K562 (cell line): ENCODE results near the gene FSTL3.

Experiments
- EP300 ChIP-seq: IDR thresholded peaks from 2 replicates; pipeline ENCODE4 v1.6.1; 2012; ENCODE audit warnings: low read length, improper control_type of control experiment
- HNRNPLL ChIP-seq: fragments of 200-400 bp; formaldehyde crosslinking; IDR thresholded peaks from 2 replicates; pipeline ENCODE4 v1.6.1; 2017; ENCODE audit warnings: low read length, low read depth, mild to moderate bottlenecking; ENCODE audit not compliant: poor library complexity, severe bottlenecking
- HOXB6 ChIP-seq: fragments of 250-450 bp; sonication (Bioruptor Pico); IDR thresholded peaks from 2 replicates; pipeline ENCODE4 v1.5.1; 2022; ENCODE audit warnings: mild to moderate bottlenecking, borderline replicate concordance
- KLF13 ChIP-seq: fragments of 450-650 bp; IDR thresholded peaks from 2 replicates; pipeline ENCODE4 v1.6.1; 2016; ENCODE audit warnings: missing genetic modification characterization, low read depth, mild to moderate bottlenecking, missing compliant biosample characterization, moderate library complexity, borderline replicate concordance
- MXI1 ChIP-seq: IDR thresholded peaks from 2 replicates; pipeline ENCODE4 v1.6.1; 2011; ENCODE audit warnings: low read depth, mild to moderate bottlenecking, improper control_type of control experiment, low read length
- NRF1 ChIP-seq, 2 experiments: fragments of 450-650 bp; IDR thresholded peaks in 1 of 2; conservative IDR thresholded peaks in 1 of 2; 2 replicates each; pipeline ENCODE4 v1.6.1; 2014; ENCODE audit warnings: mild to moderate bottlenecking in 2 of 2
- PCBP1 ChIP-seq: fragments of 200-400 bp; formaldehyde crosslinking; IDR thresholded peaks from 2 replicates; pipeline ENCODE4 v1.6.1; 2018; ENCODE audit warnings: mild to moderate bottlenecking, low read depth, low read length; ENCODE audit not compliant: poor library complexity, severe bottlenecking
- RNF2 ChIP-seq: sonication (generic); IDR thresholded peaks from 2 replicates; pipeline ENCODE4 v1.6.1; 2016
- TF ChIP-seq, protein P1 (sequence below), 3 experiments: IDR thresholded peaks in 2 of 3; conservative IDR thresholded peaks in 1 of 3; 2 replicates each; pipeline ENCODE4 v1.5.1; 2011 to 2012; ENCODE audit warnings: low read length in 3 of 3, mild to moderate bottlenecking in 3 of 3, control low read depth in 2 of 3, improper control_type of control experiment in 1 of 3, inconsistent platforms in 1 of 3, low read depth in 1 of 3, mixed read lengths in 1 of 3, moderate library complexity in 1 of 3; ENCODE audit not compliant: insufficient read depth in 2 of 3

DNA sequence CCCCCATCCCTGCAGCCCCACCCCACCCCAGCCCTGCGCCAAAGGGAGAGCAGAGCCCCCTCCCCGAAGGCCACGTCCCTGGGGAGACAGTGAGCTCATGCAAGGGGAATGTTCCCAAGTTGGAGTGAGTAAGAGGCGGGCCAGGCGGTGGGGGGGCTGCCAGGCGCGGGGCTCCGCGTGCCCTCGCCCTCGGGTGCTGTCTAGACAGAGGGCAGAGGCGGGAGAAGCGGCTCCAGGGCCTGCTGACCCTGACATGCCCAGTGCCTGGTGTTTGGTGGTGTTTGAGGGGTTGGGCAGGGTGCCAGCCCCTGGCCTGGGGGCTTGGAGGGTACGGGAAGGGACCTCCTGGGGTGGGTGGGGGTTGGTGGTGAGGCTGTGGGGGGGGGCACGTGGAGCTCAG is 1.0 kb downstream of the FSTL3 start:
- TF ChIP-seq MXI1 (no peak), NRF1 (conservative IDR thresholded peaks at IDR 0.05 in 1 of 2, IDR thresholded peaks at IDR 0.05 in 1 of 2) (no peak), PCBP1 (no peak), HNRNPLL (no peak), RNF2 (no peak), EP300 (no peak), HOXB6 (CRISPR knock-in tag) (no peak), KLF13 (no peak)
- TF ChIP-seq, protein P1, sequence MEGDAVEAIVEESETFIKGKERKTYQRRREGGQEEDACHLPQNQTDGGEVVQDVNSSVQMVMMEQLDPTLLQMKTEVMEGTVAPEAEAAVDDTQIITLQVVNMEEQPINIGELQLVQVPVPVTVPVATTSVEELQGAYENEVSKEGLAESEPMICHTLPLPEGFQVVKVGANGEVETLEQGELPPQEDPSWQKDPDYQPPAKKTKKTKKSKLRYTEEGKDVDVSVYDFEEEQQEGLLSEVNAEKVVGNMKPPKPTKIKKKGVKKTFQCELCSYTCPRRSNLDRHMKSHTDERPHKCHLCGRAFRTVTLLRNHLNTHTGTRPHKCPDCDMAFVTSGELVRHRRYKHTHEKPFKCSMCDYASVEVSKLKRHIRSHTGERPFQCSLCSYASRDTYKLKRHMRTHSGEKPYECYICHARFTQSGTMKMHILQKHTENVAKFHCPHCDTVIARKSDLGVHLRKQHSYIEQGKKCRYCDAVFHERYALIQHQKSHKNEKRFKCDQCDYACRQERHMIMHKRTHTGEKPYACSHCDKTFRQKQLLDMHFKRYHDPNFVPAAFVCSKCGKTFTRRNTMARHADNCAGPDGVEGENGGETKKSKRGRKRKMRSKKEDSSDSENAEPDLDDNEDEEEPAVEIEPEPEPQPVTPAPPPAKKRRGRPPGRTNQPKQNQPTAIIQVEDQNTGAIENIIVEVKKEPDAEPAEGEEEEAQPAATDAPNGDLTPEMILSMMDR (IDR thresholded peaks at IDR 0.05 in 2 of 3, conservative IDR thresholded peaks at IDR 0.05 in 1 of 3; ENCODE audit: insufficient read depth in 2 of 3, low read depth in 1 of 3, low read length in 3 of 3), result no peak
